HK-2 (cell line): ENCODE measurements around the gene RNGTT.
"Not testable (repeated sequence)": the region's sequence is repeated elsewhere in the genome, so short reads cannot be mapped to it uniquely, and the experiment has no call there.

Experiments used
- DNase-seq: peaks from one replicate; pipeline ENCODE4 v3.0.0-alpha.2; 2018; ENCODE audit not compliant: unreplicated experiment

The RNGTT gene

DNA sequence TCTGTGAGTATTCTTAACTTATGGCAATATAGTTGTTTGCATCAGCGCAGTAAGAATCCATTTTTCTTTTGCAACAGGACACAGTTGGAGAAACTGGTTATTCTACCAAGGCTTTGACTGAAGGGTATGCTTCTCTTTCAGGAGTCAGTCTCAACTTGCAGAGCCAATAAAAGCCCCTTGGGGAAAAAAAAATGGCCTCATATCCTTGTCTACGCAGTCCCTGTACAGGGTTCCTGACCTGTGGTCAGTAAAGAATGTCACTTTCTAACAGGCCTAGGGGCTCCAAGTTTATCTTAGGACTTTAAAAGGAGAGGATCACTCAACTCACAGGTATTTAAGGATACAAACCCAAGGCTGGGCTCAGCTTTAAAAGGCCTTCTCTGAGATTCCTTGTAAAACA is 6.9 kb upstream of the RNGTT start:
- DNase-seq, result no peak

DNA sequence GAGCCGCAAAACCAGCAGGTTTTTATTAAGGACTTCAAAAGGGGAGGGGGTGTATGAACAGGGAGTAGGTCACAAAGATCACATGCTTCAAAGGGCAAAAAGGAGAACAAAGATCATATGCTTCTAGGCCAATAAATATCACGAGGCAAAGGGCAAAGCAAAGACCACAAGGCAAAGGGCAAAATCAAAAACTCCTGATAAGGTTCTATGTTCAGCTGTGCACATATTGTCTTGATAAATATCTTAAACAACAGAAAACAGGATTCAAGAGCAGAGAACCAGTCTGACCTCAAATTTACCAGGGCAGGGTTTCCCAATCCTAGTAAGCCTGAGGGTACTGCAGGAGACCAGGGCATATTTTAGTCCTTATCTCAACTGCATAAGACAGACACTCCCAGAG is 5.8 kb upstream of the RNGTT start:
- DNase-seq, result not testable (repeated sequence)

DNA sequence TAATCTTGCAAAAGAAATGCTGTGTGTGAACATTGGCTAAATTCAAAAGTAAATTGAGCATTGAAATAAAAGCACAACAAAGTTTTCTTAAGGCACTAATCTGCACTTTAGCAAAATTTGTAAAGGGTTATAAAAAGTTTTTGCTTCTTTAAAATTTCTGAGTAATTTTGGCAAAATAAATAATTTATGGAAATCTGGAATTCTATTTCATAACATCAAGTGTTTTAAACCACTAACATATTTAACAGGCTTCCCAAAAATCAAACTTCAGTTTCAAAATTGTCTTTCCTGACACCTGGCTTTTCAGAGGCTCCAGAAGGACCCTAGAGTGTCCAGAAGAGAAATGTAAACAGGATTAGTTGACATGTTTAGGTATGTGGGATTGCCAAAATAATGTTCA is 4.5 kb upstream of the RNGTT start:
- DNase-seq, result no peak

DNA sequence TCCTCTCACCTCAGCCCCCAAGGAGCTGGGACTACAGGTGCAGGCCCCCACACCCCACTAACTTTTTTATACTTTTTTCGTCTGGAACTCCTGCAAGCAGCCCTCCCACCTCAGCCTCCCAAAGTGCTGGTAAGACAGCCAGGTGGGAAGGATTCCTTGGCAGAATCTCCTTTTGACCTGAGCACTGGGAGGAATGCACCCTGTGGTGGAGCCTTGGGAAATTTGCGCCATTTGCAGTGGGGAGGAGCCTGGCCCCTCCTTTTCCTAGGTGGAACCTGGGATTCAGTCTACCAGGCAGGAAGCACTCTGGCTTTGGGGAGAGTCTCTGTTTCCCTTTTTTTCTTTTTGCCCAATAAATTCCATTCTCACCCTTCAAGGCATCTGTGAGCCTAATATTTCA is 2.3 kb upstream of the RNGTT start:
- no peak for DNase-seq

DNA sequence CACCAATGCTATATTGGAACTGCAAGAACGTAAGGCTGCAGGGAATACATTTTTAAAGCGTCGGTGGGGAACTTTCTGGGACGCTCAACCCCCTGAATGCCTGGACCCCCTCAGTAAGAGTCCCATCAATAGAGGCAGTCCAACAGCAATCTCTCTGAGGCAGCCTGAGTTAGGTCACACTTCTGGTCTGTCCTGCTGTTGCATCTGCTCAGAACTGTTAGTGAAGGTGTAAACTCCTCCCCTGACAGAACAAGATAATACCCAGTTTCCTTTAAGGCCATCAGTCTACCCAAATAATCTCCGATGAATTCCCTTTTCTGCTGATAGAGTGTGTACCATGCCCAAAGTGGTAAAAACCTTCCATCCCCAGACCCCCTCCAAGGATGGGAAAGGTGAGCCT is 1.1 kb upstream of the RNGTT start:
- no peak for DNase-seq

DNA sequence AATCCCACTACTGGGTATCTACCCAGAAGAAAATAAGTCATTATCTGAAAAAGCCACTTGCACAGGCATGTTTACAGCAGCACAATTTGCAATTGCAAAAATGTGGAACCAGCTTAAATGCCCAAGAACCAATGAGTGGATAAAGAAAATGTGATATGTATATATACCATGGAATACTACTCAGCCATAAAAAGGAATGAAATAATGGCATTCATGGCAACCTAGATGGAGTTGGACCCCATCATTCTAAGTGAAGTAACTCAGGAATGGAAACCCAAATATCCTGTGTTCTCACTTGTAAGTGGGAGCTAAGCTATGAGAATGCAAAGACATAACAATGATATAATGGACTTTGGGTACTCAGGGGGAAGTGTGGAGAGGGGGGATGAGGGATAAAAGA is 4.6 kb downstream of the RNGTT start:
- no peak for DNase-seq

DNA sequence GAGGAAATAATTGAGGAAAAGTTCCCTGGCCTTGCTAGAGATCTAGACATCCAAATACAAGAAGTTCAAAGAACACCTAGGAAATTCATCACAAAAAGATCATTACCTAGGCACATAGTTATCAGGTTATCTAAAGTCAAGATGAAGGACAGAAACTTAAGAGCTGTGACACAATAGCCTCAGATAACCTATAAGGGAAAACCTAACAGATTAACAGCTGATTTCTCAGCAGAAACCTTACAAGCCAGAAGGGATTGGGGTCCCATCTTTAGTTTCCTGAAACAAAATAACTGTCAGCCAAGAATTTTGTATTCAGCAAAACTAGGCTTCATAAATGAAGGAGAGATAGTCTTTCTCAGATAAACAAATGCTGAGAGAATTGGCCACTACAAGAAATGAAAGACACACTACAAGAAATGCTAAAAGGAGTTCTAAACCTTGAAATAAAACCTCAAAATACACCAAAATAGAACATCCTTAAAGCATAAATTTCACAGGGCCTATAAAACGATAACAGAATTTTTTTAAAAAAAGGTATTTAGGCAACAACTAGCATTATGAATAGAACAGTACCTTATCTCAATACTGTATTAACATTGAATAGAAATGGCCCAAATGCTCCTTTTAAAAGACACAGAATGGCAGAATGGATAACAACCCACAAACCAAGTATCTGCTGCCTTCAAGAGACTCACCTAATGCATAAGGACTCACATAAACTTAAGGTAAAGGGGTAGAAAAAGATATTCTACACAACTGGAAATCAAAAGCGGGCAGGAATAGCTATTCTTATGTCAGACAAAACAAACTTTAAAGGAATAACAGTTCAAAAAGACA is 9.7 kb downstream of the RNGTT start:
- no peak for DNase-seq

DNA sequence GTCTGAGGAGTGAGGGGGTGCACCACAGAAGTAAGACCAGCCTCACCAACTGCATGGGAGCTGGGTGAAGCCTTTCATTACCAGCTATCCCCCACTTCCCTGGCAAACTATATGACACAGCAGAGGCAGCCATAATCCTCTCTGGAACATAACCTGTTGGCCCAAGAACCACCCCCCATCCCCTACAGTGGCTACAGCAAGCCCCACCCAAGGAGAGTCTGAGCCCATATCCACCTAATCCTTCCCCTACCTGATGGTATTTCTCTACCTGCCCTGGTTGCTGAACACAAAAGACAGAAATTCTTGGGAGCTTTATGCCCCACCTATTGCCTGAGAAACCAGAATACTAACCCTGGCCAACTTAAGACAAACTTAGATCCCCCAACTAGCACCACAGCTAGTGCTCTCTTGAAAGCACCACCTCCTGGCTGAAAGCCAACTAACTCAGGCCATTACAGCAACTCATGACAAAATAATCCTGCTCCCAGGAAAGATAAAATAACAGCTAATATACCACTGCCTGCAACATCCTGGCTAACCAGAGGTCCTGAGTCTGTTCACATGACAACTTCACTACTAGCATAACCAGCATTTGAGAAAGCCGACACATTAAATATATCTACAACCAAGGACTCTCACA is 11.2 kb downstream of the RNGTT start:
- DNase-seq, result no peak

DNA sequence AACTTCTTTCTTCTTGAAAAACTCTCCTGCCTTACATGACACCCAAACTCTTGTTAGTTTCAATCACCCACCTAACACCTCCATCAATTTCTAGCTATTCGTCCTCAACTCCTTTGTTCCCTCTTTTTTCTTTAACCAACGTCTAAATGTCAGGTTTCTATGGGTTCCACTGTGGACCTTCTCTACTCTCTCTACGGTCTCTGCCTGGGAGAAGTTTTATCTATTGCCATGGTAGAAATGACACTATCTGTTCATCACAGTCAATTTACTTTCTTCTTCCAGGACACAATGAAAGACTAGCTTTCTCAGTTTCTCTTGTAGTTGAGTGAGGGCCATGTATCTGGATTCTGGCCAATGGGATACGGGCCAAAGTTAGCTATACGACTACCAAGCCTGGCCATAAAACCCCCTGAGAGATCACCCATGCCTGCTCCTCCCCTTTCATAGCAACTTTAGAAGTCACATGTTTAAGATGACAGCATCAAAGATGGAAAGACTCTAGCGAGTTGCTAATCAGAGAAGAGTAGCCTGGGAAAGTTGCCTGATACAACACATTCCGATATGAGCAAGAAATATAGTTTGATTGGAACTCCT is 17.9 kb downstream of the RNGTT start:
- DNase-seq, result no peak

DNA sequence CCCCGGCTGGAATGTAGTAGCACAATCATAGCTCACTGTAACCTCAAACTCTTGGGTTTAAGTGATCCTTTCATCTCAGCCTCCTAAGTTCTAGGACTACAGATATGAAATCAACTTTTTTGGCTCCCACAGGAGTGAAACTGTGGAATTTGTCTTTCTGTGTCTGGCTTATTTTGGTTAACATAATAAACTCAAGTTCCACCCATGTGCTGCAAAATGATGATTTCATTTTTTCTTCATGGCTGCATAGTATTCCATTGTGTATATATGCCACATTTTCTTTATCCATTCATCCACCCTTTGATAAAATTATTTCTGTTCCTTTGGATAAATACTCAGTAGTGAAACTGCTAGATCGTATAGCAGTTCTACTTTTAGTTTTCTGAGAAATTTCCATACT is 29.9 kb downstream of the RNGTT start:
- DNase-seq, result no peak

DNA sequence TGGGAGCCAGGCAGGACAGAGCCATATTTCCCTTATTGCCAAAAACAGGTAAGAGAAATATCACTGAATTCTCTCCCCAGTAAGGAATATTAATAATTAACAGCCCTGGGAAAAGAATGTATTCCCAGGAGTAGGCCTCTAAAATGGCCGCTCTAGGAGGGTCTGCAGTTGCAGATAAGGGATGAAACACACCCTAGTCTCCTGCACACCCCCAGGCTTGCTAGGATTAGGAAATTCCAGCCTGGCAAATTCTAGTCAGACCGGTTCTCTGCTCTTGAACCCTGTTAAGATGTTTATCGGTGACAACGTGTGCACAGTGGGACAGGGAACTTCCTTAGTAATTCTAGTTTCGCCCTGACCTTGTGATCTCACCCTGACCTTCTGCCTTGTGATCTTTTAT is 31.4 kb downstream of the RNGTT start:
- DNase-seq, result not testable (repeated sequence)

DNA sequence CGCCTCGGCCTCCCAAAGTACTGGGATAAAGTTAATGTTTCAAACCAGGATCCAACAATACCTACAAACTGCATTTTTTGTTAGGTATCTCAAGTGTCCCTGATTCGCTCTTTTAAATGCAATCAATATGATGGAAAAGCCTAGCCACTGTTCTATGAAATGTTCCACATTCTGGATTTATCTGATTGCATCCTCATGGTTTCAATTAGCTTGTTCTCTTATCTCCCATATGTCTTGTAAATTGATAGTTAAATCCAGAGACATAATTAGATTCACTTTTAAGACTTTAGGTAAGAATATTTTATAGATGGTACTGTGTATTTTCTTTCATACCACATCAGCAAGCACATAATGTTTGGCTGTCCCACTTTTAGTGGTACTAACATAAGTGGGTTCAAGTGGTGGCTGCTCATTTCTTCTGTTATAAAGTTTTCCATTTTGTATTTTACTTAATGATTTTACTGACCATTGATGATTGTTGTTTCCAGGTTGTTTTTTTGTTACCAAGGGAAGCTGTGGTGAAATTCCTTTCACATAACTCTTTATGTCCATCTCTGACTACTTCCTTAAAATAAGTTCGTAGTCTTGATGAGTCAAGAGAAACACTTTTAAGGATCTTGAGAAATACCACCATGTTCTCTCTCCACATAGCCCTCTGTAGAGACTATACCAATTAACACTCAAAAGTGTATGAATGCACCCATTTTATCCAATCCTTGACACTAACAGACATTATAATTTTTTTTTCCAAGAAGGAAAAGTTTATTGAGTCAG is 40.5 kb downstream of the RNGTT start:
- DNase-seq, result no peak

DNA sequence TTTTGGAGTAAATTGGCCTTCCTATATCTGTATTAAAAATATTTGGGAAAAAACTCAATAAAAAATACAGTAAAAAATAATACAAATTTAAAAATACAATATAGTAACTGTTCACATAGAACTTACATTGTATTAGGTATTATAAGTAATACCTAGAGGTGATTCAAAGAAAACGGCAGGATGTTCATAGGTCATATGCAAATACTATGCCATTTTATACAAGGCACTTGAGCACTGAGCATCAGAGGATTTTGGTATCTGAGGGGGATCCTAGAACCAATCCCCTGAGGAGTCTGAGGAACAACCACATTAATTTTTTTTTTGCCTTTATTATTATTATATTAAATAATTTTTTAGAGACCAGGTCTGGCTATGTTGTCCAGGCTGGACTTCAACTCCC is 41.7 kb downstream of the RNGTT start:
- DNase-seq, result no peak

DNA sequence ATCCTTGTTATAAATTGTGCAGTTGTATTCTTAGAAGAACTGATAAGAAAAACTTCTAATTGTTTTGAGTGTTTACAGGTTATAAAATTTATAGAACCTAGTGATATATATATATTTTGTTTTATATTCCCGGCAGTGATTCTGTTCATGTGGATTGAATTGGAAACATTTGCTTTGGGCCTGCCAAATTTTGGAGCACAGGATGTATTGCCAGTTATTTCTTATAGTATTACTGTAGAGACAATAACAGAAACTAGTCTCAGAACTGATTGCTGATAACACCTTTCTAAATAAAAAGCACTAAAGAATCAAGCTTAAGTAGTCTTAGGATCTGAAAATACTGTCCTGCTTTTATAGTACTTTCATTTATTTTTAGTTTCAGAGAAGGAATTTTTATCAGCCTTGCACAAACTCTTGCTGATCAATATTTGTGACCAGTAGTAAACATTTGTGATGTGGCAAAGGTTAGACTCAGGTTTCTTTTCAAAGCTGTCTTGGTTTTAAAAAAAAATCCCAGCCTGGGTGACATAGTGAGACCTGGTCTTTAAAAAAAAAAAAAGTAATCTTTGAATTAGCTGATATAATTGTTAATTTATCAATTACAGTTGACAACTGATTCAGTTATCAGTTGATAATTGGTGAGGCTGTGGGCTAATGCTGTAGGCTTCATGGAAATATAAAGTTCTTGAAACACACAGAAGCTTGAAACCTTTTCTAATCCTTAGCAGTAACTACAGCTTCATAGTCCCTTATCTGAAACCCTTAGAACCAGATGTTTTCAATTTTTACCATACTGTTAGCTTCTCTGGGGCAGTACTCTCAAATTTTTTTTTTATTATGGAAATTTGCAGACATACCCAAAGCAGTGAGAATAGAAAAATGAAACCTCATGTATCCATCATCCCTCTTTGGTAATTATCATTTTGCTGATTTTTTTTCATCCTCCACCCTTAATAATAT is 42.4 kb downstream of the RNGTT start:
- DNase-seq, result no peak

DNA sequence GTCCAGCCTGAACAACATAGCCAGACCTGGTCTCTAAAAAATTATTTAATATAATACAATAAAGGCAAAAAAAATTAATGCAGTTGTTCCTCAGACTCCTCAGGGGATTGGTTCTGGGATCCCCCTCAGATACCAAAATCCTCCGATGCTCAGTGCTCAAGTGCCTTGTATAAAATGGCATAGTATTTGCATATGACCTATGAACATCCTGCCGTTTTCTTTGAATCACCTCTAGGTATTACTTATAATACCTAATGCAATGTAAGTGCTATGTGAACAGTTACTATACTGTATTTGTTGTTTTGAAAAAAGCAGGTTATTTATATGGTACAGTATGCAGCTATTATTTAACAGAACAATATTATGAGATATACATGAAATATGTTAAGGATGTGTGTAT is 43.3 kb downstream of the RNGTT start:
- DNase-seq, result no peak

DNA sequence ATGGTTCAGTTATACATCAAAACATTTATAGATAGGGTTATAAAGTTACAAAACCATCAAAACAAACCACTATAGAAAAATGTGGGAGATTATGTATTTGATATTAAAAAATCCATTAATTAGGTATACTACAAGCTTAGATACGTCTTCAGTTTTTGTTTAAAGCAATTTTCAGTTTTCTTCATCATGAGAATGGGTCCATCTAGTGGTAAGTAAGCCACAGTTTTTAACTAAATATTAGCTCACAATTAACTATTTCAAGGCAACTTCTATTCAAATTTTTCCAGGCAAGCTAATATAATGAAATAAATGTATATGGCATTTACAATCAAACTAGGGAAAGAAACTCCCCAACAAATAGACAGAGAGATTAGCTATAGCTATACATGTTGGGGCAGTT is 44.4 kb downstream of the RNGTT start:
- DNase-seq, result no peak

DNA sequence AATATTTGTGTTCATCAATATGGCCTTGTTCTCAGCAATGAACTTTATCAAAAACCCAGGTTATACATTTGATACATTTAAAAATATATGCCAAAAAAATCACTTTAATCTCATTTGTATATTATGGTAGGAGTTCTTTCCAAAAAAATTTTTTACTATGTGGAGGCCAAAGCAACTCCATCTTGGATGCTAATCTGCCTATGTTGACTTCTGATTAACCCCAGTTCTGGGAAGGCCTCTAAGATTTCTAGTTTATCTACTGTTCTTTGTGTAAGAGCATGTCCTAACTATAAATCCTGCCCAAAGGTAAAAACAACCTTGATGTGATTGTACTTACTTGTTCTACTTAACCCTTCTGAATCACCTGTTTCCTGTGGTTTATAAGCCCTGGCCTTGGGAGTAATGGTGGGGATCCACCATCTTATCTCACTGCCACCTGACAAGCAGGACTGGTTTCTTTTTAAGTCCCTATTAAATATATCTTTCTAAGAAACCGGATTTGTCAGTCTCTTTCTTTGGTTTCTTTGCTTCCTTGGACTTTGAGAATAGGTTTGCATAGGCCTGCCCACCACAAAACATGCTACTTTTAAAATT is 46.7 kb downstream of the RNGTT start:
- no peak for DNase-seq

DNA sequence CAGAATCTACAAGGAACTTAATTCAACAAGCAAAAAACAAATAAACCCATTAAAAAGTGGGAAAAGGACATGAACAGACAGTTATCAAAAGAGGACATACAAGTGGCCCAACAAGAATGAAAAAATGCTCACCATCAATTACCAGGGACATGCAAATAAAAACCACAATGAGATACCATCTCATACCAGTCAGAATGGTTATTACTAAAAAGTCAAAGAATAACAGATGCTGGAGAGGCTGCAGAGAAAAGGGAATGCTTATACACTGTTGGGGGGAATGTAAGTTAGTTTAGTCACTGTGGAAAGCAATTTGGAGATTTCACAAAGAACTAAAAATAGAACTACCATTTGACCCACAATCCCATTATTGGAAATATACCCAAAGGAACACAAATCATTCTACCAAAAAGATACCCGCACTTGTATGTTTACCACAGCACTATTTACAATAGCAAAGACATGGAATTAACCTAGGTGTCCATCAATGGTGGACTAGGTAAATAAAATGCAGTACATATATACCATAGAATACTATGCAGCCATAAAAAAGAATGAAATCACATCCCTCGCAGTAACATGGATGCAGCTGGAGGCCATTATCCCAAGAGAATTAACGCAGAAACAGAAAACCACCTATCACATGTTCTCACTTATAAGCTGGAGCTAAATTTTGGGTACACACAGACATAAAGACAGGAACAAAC is 48.4 kb downstream of the RNGTT start:
- no peak for DNase-seq

DNA sequence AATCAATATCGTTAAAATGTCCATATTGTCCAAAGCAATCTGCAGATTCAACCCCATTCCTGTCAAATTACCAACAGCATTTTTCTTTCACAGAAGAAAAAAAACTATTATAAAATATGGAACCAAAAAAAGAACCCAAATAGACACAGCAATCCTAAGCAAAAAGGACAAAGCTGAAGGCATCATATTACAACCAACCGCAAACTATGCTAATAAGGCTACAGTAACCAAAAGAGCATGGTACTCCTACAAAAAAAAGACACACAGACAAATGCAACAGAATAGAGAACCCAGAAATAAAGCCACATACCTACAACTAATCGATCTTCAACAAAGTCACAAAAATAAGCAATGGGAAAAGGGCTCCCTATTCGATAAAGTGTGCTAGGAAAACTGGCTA is 49.2 kb downstream of the RNGTT start:
- DNase-seq, result no peak

DNA sequence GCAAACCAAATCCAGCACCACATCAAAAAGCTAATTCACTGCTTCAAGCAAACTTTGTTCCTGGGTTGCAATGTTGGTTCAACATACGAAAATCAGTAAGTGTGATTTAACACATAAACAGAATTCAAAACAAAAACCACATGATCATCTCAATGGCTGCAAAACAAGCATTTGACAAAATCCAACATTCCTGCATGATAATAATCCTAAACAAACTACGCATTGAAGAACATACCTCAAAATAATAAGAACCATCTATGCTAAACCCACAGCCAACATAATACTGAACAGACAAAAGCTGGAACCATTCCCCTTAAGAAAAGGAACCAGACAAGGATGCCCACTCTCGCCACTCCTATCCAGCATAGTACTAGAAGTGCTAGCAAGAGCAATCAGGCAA is 49.9 kb downstream of the RNGTT start:
- DNase-seq, result no peak
